Measurements from ENCODE around the gene STX3. TPM values are rescaled to one million over a fixed set of nuclear protein-coding genes. Genes with fewer than 3 reads are reported as not detected.
A peak's percentile ranks its signal among the peaks of the same experiment; 100 is the strongest.

The STX3 gene
- total and polyA plus RNA-seq, 8 donors, result 14.5 to 267 (median 61.1) TPM

GRCh38 chr11:59769111-59769510 lies 13.9 kb downstream of the STX3 start:
- intact Hi-C loops (cut with DNase I; ENCODE audit: low total_unique reads), result no loop called here
- H3K27ac ChIP-seq, result no peak overlapping the region
- 76 to 87% (median 83%) methylated on average over 7 of the region's 7 CpGs for WGBS, 5 donors
- H3K4me3 ChIP-seq, result no peak overlapping the region
- H3K36me3 ChIP-seq, result peaks cover 7 to 9% (median 8%) of the 10 kb centered on the region in 4 donors
- H3K27me3 ChIP-seq, result no peaks in the 10 kb centered on the region
- no peak for DNase-seq
- TF ChIP-seq EP300 (IDR thresholded peaks at IDR 0.05) (no peak), POLR2AphosphoS5 (IDR thresholded peaks at IDR 0.05) (no peak), CTCF (IDR thresholded peaks at IDR 0.05) (no peak), POLR2A (IDR thresholded peaks at IDR 0.05) (no peak)
- H3K4me1 ChIP-seq, result peaks cover 38 to 91% (median 47%) of the 10 kb centered on the region in 4 donors
- H3K9me3 ChIP-seq, result no peaks in the 10 kb centered on the region

GRCh38 chr11:59769828-59770227 lies 14.7 kb downstream of the STX3 start:
- WGBS, 5 donors, result 84 to 89% (median 87%) methylated on average over 4 of the region's 4 CpGs

GRCh38 chr11:59770319-59770718 lies 15.1 kb downstream of the STX3 start:
- intact Hi-C loops (cut with DNase I; ENCODE audit: low total_unique reads), result no loop called here
- WGBS, 5 donors, result 88 to 94% (median 92%) methylated on average over 3 of the region's 3 CpGs
- DNase-seq, result no peak
- TF ChIP-seq CTCF (IDR thresholded peaks at IDR 0.05) (no peak), POLR2AphosphoS5 (IDR thresholded peaks at IDR 0.05) (no peak), EP300 (IDR thresholded peaks at IDR 0.05) (no peak), POLR2A (IDR thresholded peaks at IDR 0.05) (no peak)
- H3K4me1 ChIP-seq, result peaks cover 30 to 82% (median 44%) of the 10 kb centered on the region in 4 donors
- no peak overlapping the region for H3K27ac ChIP-seq
- no peaks in the 10 kb centered on the region for H3K27me3 ChIP-seq
- peaks cover 11 to 21% (median 20%) of the 10 kb centered on the region in 4 donors for H3K36me3 ChIP-seq
- H3K4me3 ChIP-seq, result no peak overlapping the region
- no peaks in the 10 kb centered on the region for H3K9me3 ChIP-seq

More at GRCh38 chr11:59769828-59770227, 14.7 kb downstream of the STX3 start:
- DNase-seq, result no peak
- Histone ChIP-seq H3K4me1 (peaks cover 31 to 85% (median 47%) of the 10 kb centered on the region in 4 donors), H3K4me3 (no peak overlapping the region), H3K9me3 (no peaks in the 10 kb centered on the region), H3K27me3 (no peaks in the 10 kb centered on the region), H3K27ac (no peak overlapping the region), H3K36me3 (peaks cover 7 to 16% (median 15%) of the 10 kb centered on the region in 4 donors)
- TF ChIP-seq POLR2AphosphoS5 (IDR thresholded peaks at IDR 0.05) (no peak), EP300 (IDR thresholded peaks at IDR 0.05) (no peak), POLR2A (IDR thresholded peaks at IDR 0.05) (no peak), CTCF (IDR thresholded peaks at IDR 0.05) (no peak)
- intact Hi-C loops (cut with DNase I; ENCODE audit: low total_unique reads), result no loop called here

GRCh38 chr11:59770869-59771268 lies 15.7 kb downstream of the STX3 start:
- 89 to 97% (median 92%) methylated on average over 8 of the region's 8 CpGs for WGBS, 5 donors
- peak overlapping the region in 1 of 5 donors; percentile 74 for H3K27ac ChIP-seq

More at GRCh38 chr11:59770869-59771268, 15.7 kb downstream of the STX3 start:
- intact Hi-C loops (cut with DNase I; ENCODE audit: low total_unique reads), result no loop called here
- Histone ChIP-seq H3K9me3 (no peaks in the 10 kb centered on the region), H3K4me1 (peaks cover 30 to 82% (median 39%) of the 10 kb centered on the region in 4 donors), H3K36me3 (peaks cover 15 to 27% (median 25%) of the 10 kb centered on the region in 4 donors), H3K4me3 (no peak overlapping the region), H3K27me3 (no peaks in the 10 kb centered on the region)
- no peak for DNase-seq
- TF ChIP-seq EP300 (IDR thresholded peaks at IDR 0.05) (no peak), POLR2A (IDR thresholded peaks at IDR 0.05) (no peak), POLR2AphosphoS5 (IDR thresholded peaks at IDR 0.05) (no peak), CTCF (IDR thresholded peaks at IDR 0.05) (no peak)

All from stomach (tissue), 9 donors.